Neural cell (in vitro differentiated cells): ENCODE measurements around the gene VPS13D. TPM values are rescaled to one million over a fixed set of nuclear protein-coding genes. Genes with fewer than 3 reads are reported as not detected.

Experiments used
- H2AFZ ChIP-seq: fragments of 200-600, 300-800 bp; sonication (generic), shearing (Covaris generic); 2 replicates; pipeline ENCODE4 v1.6.0; 2014; ENCODE audit warnings: low read depth, mild to moderate bottlenecking, antibody characterized with exemption, low read length, moderate library complexity
- H3F3A ChIP-seq: fragments of 200-600 bp; shearing (Covaris generic); 2 replicates; pipeline ENCODE4 v1.6.1; 2016; ENCODE audit warnings: mild to moderate bottlenecking, moderate library complexity, mixed read lengths, antibody characterized with exemption, low read length; ENCODE audit not compliant: insufficient read depth, poor library complexity, severe bottlenecking
- H3K27ac ChIP-seq: fragments of 200-600, 300-800 bp; sonication (generic), shearing (Covaris generic); 2 replicates; pipeline ENCODE4 v1.5.1; 2014; ENCODE audit warnings: mild to moderate bottlenecking, low read length, moderate library complexity
- H3K27me3 ChIP-seq: fragments of 300-800, 200-600 bp; sonication (generic), shearing (Covaris generic); 2 replicates; pipeline ENCODE4 v1.6.0; 2014; ENCODE audit warnings: mild to moderate bottlenecking, low read depth, low read length, moderate library complexity; ENCODE audit not compliant: insufficient read depth
- H3K36me3 ChIP-seq: fragments of 300-800, 200-600 bp; sonication (generic), shearing (Covaris generic); 2 replicates; pipeline ENCODE4 v1.5.1; 2014; ENCODE audit warnings: mild to moderate bottlenecking, antibody characterized with exemption, low read length, moderate library complexity; ENCODE audit not compliant: insufficient read depth
- H3K4me2 ChIP-seq: fragments of 300-800, 200-600 bp; sonication (generic), shearing (Covaris generic); 2 replicates; pipeline ENCODE4 v1.6.0; 2014; ENCODE audit warnings: mild to moderate bottlenecking, low read length
- H3K4me3 ChIP-seq: fragments of 300-800, 200-600 bp; sonication (generic), shearing (Covaris generic); 2 replicates; pipeline ENCODE4 v1.5.1; 2014; ENCODE audit warnings: mild to moderate bottlenecking, low read length, moderate library complexity
- H3K79me2 ChIP-seq: fragments of 200-600 bp; shearing (Covaris generic); replicated peaks from 2 replicates; pipeline ENCODE4 v1.6.0; 2014; ENCODE audit warnings: mild to moderate bottlenecking, low read length, moderate library complexity; ENCODE audit not compliant: insufficient read depth
- H3K9ac ChIP-seq: fragments of 300-800, 200-600 bp; sonication (generic), shearing (Covaris generic); 2 replicates; pipeline ENCODE4 v1.6.1; 2016; ENCODE audit warnings: mild to moderate bottlenecking, low read length, mixed read lengths
- H3K9me2 ChIP-seq: fragments of 200-600 bp; shearing (Covaris generic); 2 replicates; pipeline ENCODE4 v1.6.1; 2016; ENCODE audit warnings: mild to moderate bottlenecking, low read length, mixed read lengths; ENCODE audit not compliant: insufficient read depth
- H3K9me3 ChIP-seq: fragments of 200-600, 300-800 bp; sonication (generic), shearing (Covaris generic); 2 replicates; pipeline ENCODE4 v1.6.1; 2016; ENCODE audit warnings: mild to moderate bottlenecking, mixed run types, low read length, moderate library complexity, mixed read lengths
- H4K20me1 ChIP-seq: fragments of 200-600 bp; shearing (Covaris generic); 2 replicates; pipeline ENCODE4 v1.6.1; 2016; ENCODE audit warnings: mild to moderate bottlenecking, mixed run types; ENCODE audit not compliant: insufficient read depth
- CTCF ChIP-seq: fragments of 450-650 bp; IDR thresholded peaks from 2 replicates; pipeline ENCODE4 v1.5.1; 2014; ENCODE audit warnings: antibody characterized with exemption, mild to moderate bottlenecking, moderate library complexity; ENCODE audit not compliant: poor library complexity, severe bottlenecking
- EP300 ChIP-seq: fragments of 450-650 bp; conservative IDR thresholded peaks from 2 replicates; pipeline ENCODE4 v1.6.1; 2014; ENCODE audit warnings: antibody characterized with exemption, mild to moderate bottlenecking, moderate library complexity; ENCODE audit not compliant: poor library complexity, severe bottlenecking
- EZH2 ChIP-seq: fragments of 200-600, 300-800 bp; shearing (Covaris generic), sonication (generic); IDR thresholded peaks from 2 replicates; pipeline ENCODE4 v1.6.1; 2014; ENCODE audit warnings: antibody characterized with exemption, low read length, borderline replicate concordance, mild to moderate bottlenecking; ENCODE audit not compliant: insufficient read depth, poor library complexity, severe bottlenecking
- MXI1 ChIP-seq: fragments of 450-650 bp; conservative IDR thresholded peaks from 2 replicates; pipeline ENCODE4 v1.6.1; 2014; ENCODE audit warnings: antibody characterized with exemption, mild to moderate bottlenecking; ENCODE audit not compliant: poor library complexity, severe bottlenecking
- POLR2AphosphoS5 ChIP-seq: IDR thresholded peaks from 2 replicates; pipeline ENCODE4 v1.6.1; 2012
- RAD21 ChIP-seq: fragments of 450-650 bp; conservative IDR thresholded peaks from 2 replicates; pipeline ENCODE4 v1.6.1; 2014; ENCODE audit warnings: antibody characterized with exemption, mild to moderate bottlenecking, moderate library complexity
- REST ChIP-seq: IDR thresholded peaks from 2 replicates; pipeline ENCODE4 v1.6.1; 2012; ENCODE audit warnings: borderline replicate concordance
- SMC3 ChIP-seq: fragments of 450-650 bp; conservative IDR thresholded peaks from 2 replicates; pipeline ENCODE4 v1.6.1; 2014; ENCODE audit warnings: antibody characterized with exemption, mild to moderate bottlenecking, moderate library complexity; ENCODE audit not compliant: poor library complexity
- TAF1 ChIP-seq: IDR thresholded peaks from 2 replicates; pipeline ENCODE4 v1.6.1; 2012; ENCODE audit warnings: low read depth
- polyA plus RNA-seq: library from polyadenylated mRNA; depleted of rRNA; stranded (reverse); fragments of >200 nt; gene quantifications from 2 replicates; pipeline ENCODE4 v1.2.3, GENCODE V29; 2014

Gene VPS13D
- polyA plus RNA-seq, 1 donor from 2014 or later = 24.5 TPM

DNA sequence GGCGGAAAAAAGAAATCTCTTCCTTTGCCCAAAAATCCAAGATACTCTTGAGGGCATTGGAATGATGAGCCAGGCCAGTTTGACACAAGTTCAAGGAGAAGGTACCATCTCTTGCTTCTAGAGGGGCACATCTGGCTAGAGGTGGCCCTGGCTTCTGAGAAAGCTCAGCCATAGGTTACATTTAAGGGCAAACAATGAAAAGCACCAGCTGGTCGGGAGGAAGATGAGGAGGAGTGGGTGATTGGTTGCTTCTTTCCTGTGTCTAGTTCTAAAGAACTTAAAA, 256.2 kb downstream of the VPS13D start:
- no peak overlapping the region for H2AFZ ChIP-seq
- no peaks in the 10 kb centered on the region for H4K20me1 ChIP-seq
- H3K36me3 ChIP-seq = peaks cover 2% of the 10 kb centered on the region
- no peaks in the 10 kb centered on the region for H3K27me3 ChIP-seq
- H3K79me2 ChIP-seq = no peaks in the 10 kb centered on the region
- no peak overlapping the region for H3K4me2 ChIP-seq
- H3K27ac ChIP-seq = no peak overlapping the region
- H3K9ac ChIP-seq = no peak overlapping the region
- no peak overlapping the region for H3K4me3 ChIP-seq
- H3F3A ChIP-seq = no peaks in the 10 kb centered on the region
- H3K9me2 ChIP-seq = no peaks in the 10 kb centered on the region
- TF ChIP-seq POLR2AphosphoS5 = no peak
- TF ChIP-seq RAD21 = no peak
- TF ChIP-seq TAF1 = no peak
- TF ChIP-seq EZH2 = no peak
- TF ChIP-seq EP300 = no peak
- no peak for TF ChIP-seq REST
- TF ChIP-seq CTCF = no peak
- no peak for TF ChIP-seq MXI1
- TF ChIP-seq SMC3 = no peak
- no peaks in the 10 kb centered on the region for H3K9me3 ChIP-seq

- H3F3A ChIP-seq = no peaks in the 10 kb centered on the region
- H3K9me3 ChIP-seq = no peaks in the 10 kb centered on the region
- H3K4me2 ChIP-seq = no peak overlapping the region
- no peak overlapping the region for H3K9ac ChIP-seq
- no peak overlapping the region for H2AFZ ChIP-seq
- H3K36me3 ChIP-seq = peaks cover 5% of the 10 kb centered on the region
- H3K79me2 ChIP-seq = no peaks in the 10 kb centered on the region
- H3K4me3 ChIP-seq = no peak overlapping the region
- H3K9me2 ChIP-seq = no peaks in the 10 kb centered on the region
- H3K27me3 ChIP-seq = no peaks in the 10 kb centered on the region
- H4K20me1 ChIP-seq = no peaks in the 10 kb centered on the region
- no peak overlapping the region for H3K27ac ChIP-seq
- TF ChIP-seq EP300 = no peak
- TF ChIP-seq CTCF = no peak
- no peak for TF ChIP-seq SMC3
These were observed 256.7 kb downstream of the VPS13D start for GRCh38 chr1:12486401-12487005.
